ENCODE results near the gene GPRC5D. TPM values are rescaled to one million over a fixed set of nuclear protein-coding genes. Genes with fewer than 3 reads are reported as not detected.

GPRC5D gene
- total RNA-seq, 2 donors from 2014 or later = not detected

- intact Hi-C loops (cut with DNase I) = no loop called here
- no peak for DNase-seq
- no peak for ATAC-seq
Measured at GRCh38 chr12:12943586-12944260, 8.2 kb downstream of the GPRC5D start.

DNA sequence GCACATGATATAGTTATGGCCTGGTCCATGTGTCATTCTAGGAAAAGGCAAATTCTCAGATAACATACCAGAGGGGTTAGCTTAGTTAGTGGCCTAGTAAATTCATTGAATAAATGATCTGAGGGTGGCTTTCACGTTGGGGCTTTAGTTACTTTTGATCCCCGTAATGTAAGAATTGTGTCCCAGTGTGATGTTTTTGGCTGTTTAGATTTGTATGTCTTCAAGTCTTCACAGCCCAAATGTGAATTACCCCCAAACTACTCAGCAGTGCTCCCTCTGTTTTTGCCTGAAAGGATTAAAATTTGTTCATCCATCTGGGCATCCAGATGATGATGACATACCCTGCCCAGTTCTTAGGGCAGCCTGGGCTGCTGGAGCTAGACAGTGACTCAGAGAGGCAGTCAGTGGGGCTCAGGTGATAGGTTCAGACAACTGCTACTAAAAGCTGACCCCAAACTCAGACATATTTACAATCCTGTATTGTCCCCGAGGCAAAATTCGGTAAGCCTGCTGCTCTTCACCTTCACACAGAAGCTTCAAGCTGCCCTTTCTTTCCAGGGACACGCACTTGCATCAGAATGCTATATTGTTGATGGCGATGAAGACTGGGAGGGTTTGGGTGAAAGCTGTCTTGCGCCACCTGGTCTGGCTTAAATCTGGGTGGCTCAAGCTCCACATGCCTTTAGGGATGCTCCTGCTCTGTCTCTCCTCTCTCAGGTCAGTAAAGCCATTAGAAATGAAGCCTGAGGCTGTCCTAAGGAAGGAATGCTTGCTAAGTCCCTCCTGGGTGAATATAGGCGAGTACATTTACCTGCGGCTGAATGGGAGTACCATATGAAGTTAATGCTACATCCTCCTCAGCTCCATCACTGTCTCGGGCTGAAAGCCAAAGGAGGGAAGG lies 10.3 kb downstream of the GPRC5D start:
- ATAC-seq (no peak), DNase-seq (no peak)
- intact Hi-C loops (cut with DNase I) = no loop called here

- intact Hi-C loops (cut with DNase I) = no loop called here
- ATAC-seq (no peak), DNase-seq (no peak)
Measured at GRCh38 chr12:12939888-12940287, 12.1 kb downstream of the GPRC5D start.

DNA sequence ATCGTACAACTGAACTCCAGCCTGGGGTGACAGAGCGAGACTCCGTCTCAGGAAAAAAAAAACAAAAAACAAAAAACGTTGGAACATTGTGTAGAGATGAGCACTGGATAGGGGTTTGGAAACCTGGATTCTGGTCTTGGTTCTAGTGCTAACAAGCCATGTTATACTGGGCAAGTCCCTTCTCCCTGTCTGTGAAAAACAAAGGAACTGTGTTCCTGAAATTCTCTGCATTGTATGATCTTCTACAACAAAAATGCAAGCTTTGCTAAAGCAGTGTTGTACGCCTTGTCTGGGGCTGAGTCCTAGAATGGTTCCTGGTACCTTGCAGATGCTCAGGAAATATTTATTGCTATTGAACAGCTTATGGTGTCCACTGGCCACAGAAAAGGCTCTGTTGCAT lies 13.4 kb downstream of the GPRC5D start:
- ATAC-seq (no peak), DNase-seq (no peak)
- intact Hi-C loops (cut with DNase I) = no loop called here

- intact Hi-C loops (cut with DNase I) = no loop called here
- no peak for ATAC-seq
- DNase-seq = no peak
Measured at GRCh38 chr12:12936983-12937491, 14.9 kb downstream of the GPRC5D start.

GRCh38 chr12:12934556-12934955 lies 17.4 kb downstream of the GPRC5D start:
- DNase-seq = no peak
- no peak for ATAC-seq
- intact Hi-C loops (cut with DNase I) = no loop called here

DNA sequence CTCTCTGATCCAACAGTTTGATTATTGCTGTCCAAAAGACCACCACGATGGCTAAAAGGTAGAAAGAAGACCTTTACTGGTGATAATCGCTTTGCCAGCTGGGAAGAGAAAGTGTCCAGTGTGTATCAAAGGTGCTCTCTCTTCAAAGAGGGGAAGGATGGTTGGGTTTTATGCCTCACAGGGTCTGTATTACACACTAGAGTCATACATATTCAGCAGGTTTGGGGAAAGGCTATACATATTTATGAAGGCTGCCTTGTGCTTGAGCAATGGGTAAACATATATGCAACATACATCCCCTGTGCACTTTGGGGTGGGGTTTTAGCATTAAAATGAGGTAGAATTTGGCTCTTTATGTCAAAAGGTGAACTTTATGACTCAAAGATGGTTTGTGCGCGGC lies 18.2 kb downstream of the GPRC5D start:
- DNase-seq (no peak), ATAC-seq (no peak)
- intact Hi-C loops (cut with DNase I) = no loop called here

- no peak for DNase-seq
- ATAC-seq = no peak
- intact Hi-C loops (cut with DNase I) = no loop called here
Measured at GRCh38 chr12:12930633-12931219, 21.2 kb downstream of the GPRC5D start.

GRCh38 chr12:12929696-12930095 lies 22.3 kb downstream of the GPRC5D start:
- intact Hi-C loops (cut with DNase I) = no loop called here
- no peak for DNase-seq

DNA sequence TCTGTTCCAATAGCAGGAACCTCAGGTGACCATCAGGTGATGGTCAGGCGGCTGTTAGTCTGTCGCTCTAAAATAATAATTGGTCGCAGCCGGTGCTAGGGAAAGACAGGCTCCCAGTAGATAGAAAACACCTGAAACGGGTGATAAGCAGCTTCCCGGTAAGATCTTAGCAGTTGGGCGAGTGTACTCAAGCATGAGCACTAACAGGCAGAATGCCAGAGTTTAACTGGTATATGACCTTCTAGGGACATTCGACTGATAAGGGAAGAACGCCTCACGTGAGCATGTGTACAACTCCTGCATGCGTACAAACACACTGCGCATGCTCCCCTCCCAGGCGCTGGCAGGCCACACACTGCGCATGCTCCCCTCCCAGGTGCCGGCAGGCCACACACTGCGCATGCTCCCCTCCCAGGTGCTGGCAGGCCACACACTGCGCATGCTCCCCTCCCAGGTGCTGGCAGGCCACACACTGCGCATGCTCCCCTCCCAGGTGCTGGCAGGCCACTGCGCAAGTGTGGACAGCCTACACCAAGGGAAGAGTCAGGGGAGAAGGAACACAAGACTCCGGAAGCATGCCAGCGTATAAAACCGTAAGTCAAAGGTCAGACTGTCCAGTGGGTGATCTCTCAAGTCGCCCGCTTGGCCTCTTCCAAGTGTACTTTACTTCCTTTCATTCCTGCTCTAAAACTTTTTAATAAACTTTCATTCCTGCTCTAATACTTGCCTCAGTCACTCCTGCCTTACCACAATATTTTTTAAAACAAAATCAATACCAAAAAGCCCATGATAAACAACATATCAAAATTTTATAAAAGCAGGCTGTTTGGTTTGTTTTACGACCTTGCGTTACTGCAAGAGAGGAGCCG lies 24.5 kb downstream of the GPRC5D start:
- ATAC-seq = peak; percentile 91 to 95
- peak; percentile 65 for DNase-seq
- intact Hi-C loops (cut with DNase I) = no loop called here

More at GRCh38 chr12:12929696-12930095, 22.3 kb downstream of the GPRC5D start:
- ATAC-seq = no peak

GRCh38 chr12:12926571-12927071 lies 25.3 kb downstream of the GPRC5D start:
- DNase-seq (no peak), ATAC-seq (no peak)
- intact Hi-C loops (cut with DNase I) = no loop called here

DNA sequence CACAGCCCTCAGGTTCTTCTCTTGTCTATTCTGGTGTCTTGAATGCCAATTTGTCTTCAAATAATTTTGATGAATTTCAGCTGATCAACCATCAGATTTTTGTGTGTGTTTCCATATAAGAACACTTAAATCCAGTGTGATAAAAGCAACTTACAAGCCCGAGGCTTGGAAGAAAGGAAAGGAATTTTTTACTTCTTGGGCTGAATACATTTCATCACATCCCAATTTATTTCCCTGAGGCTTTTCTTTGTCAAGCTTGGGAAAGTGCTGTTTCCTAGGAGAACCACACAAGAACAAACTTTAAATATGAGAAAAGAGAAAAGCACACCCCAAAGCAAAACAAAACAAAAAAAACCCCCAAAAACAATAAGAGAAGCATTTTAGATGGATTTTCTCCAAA lies 26.6 kb downstream of the GPRC5D start:
- no peak for DNase-seq
- ATAC-seq = no peak
- intact Hi-C loops (cut with DNase I) = no loop called here

DNA sequence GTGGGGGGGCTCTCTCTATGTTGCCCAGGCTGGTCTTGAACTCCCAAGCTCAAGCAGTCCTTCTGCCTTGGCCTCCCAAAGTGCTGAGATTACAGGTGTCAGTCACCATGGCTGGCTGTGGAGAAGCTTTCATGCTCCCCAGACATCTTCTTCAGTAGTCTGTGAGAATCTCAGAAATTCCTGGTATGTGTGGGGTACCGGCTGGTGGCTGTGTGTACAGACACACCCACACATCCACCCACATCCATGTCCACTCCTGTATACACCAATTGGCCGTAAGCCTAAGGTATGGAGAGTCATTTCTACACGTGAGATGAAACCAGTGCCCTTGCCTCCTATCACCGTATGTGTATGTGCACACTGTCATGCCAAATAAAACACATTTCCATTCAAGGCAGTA lies 27.8 kb downstream of the GPRC5D start:
- intact Hi-C loops (cut with DNase I) = no loop called here
- ATAC-seq (no peak), DNase-seq (no peak)

- no peak for DNase-seq
- no peak for ATAC-seq
- intact Hi-C loops (cut with DNase I) = no loop called here
Measured at GRCh38 chr12:12922978-12923377, 29.0 kb downstream of the GPRC5D start.

DNA sequence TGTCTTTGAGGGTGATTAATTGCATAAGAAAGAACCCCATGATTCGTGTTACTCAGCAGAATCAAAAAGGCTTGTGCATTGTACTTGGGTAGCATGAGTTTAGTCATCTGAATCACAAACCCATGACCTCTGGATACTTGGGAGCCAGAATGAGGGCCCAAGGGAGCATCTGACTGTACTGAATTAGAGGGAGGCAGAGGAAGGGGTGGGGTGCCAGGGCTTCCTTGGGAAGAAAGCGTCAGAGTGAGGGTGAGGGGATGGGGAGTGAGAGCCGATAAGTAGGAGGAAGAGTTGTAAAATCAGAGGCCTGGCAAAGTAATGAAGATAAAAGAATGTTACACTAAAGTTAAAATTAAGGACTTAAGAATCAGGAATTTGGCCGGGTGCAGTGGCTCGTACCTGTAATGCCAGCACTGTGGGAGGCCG lies 29.8 kb downstream of the GPRC5D start:
- peak; percentile 75 for DNase-seq
- intact Hi-C loops (cut with DNase I) = no loop called here
- ATAC-seq = peak in 1 of 2 donors; percentile 85

DNA sequence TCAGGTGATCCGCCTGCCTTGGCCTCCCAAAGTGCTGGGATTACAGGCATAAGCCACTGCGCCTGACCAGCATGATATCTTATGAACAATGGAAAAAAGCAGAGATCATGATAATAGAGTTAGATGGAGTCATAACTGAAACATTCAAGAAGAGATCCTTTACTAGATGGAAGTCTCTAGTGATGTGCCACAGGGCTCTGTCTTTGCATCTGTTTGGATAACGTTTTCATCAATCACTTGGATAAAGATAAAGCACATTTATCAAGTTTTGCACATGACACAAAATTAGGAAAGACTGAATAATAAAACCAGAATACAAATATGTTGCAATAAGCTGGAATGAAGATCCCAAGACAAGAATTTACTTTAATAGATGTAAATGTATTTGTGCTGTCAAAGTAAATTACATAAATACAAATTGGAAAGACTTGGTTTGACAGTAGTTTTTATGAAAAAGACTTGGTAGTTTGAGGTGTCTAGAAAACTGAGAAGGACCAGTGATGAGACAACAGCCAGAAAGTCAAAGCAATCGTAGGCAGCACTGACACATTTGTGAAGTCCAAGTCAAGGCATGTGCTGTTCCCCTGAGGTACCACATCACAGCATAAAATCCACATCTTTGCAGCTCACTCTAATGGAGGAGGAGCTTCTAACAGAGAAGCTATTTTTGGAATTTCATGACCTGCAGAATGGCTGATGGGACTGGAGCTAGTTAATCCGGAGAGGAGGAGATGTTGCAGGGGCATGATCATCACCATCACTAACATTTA lies 32.1 kb downstream of the GPRC5D start:
- intact Hi-C loops (cut with DNase I) = loop anchor here (5.0 to 10.0 kb wide), 6 partner anchors 57 to 312 kb away; no protein-coding TSS in a partner anchor
- ATAC-seq = no peak
- no peak for DNase-seq

DNA sequence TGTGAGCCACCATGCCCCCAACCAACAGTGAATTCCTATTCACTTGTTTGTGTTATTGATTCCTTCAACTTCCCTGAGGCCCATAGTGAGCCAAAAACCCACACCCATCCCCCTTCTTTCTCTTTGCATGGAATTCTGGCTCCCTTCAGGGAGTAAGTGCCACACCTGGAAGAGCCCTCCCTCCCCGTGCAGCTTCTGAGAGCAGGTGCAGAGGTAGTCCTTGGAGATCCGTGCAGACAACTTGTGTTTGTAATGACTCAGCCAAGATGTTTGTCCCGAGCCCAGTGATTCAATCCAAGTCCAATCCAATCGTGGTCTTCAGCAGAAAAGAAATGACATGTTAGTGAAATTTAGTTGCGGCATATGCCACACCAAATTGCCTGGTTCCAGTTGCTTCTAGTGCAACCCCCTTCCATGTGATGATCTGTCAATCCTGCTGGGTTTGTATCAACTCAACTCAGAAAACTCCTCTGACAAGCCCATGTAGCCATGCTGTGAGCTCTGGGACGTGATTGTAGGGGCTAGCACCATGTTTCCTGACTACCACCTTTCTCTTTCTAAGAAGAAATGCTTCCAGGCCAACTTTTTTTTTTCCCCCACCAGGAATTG lies 33.1 kb downstream of the GPRC5D start:
- intact Hi-C loops (cut with DNase I) = loop anchor here (5.0 to 10.0 kb wide), 6 partner anchors 58 to 313 kb away; no protein-coding TSS in a partner anchor
- no peak for ATAC-seq

More for the DNA sequence above, 33.1 kb downstream of the GPRC5D start:
- DNase-seq = no peak

Measured in left cardiac atrium (tissue), 4 donors.